Measurements from ENCODE around the gene NR1D2. TPM values are rescaled to one million over a fixed set of nuclear protein-coding genes. Genes with fewer than 3 reads are reported as not detected.

Gene NR1D2
- total RNA-seq, 1 experiment from 2014 or later: 24.0 TPM

DNA sequence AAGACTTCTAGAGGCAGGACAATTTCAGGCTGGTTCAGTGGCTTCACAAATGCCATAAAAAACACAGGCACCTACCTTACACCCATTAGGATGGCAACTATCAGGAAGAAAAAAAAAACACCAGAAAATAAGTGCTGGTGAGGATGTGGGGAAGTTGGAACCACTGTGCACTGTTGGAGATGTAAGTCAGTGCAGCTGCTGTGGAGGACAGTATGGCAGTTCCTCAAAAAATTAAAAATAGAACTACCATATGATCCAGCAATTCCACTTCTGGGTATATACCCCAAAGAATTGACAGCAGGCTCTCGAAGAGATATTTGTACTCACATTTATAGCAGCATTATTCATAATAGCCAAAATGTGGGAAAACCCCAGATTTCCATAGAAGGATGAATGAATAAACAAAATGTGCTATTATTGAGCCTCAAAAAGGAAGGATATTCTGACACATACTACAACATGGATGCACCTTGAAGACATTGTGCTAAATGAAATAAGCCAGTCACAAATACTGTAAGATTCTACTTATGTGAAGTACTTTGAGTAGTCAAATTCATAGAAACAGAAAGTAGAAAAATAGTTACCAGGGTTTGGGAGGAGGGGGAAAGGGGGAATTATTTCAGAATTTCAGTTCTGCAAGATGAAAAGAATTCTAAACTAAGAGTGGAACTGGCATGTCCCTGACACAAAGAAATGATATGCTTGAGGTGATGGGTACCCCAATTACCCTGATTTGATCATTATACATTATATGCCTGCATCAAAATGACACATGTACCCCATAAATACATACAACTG, 40.9 kb downstream of the NR1D2 start:
- Histone ChIP-seq H3K4me1 (ENCODE audit: insufficient read depth, low read length) (no peaks in the 10 kb centered on the region), H3K79me2 (ENCODE audit: insufficient read depth, low read length) (no peaks in the 10 kb centered on the region), H3K9ac (ENCODE audit: extremely low read depth, insufficient read length, low read length) (no peak overlapping the region), H4K20me1 (ENCODE audit: control insufficient read depth, insufficient read depth, insufficient read length) (no peaks in the 10 kb centered on the region), H3T11ph (ENCODE audit: low read length) (no peak overlapping the region), H2BK5ac (ENCODE audit: insufficient read length, low read length) (no peak overlapping the region), H2BK15ac (ENCODE audit: low read depth, low read length) (no peak overlapping the region), H2BK120ac (ENCODE audit: low read depth, low read length, poor library complexity, severe bottlenecking) (no peak overlapping the region), H3K79me1 (ENCODE audit: insufficient read depth, low read depth, low read length, poor library complexity, severe bottlenecking) (no peaks in the 10 kb centered on the region), H2BK12ac (ENCODE audit: insufficient read length, low read depth, low read length) (no peak overlapping the region), H3K18ac (ENCODE audit: insufficient read length, low read depth, low read length) (no peak overlapping the region), H3K4ac (ENCODE audit: low read depth, low read length) (no peak overlapping the region), H3K27me3 (ENCODE audit: insufficient read depth, low read length) (no peaks in the 10 kb centered on the region), H3K9me3 (ENCODE audit: control insufficient read depth, low read depth, low read length) (no peaks in the 10 kb centered on the region), H2BK20ac (ENCODE audit: low read depth, low read length, poor library complexity, severe bottlenecking) (no peak overlapping the region), H3K23ac (ENCODE audit: insufficient read length, low read depth, low read length) (no peak overlapping the region), H2AK5ac (ENCODE audit: insufficient read length, low read length) (no peak overlapping the region), H3K56ac (ENCODE audit: insufficient read length, low read depth, low read length) (no peak overlapping the region), H4K8ac (replicated peaks; ENCODE audit: insufficient read length, low read depth, low read length) (no peak overlapping the region), H3K23me2 (ENCODE audit: insufficient read length, low read depth, low read length, poor library complexity, severe bottlenecking) (no peaks in the 10 kb centered on the region), H3K27ac (ENCODE audit: insufficient read length, low read depth, low read length) (no peak overlapping the region), H4K91ac (ENCODE audit: insufficient read length, low read depth, low read length) (no peak overlapping the region), H2AFZ (ENCODE audit: low read length) (no peak overlapping the region), H3K14ac (ENCODE audit: insufficient read depth, low read length) (no peak overlapping the region), H4K5ac (ENCODE audit: insufficient read length, low read depth, low read length) (no peak overlapping the region), H3K4me2 (ENCODE audit: insufficient read depth, insufficient read length, low read length) (no peak overlapping the region)
- WGBS (ENCODE audit: extremely low coverage, insufficient read length, low lambda C conversion rate): no CpG with 5 or more reads among the region's 1 CpG
- no peaks in the 10 kb centered on the region; the same call in 1 of the 2 replicates for H3K27me3 Mint-ChIP-seq (ENCODE audit: low read depth)
- no peaks in the 10 kb centered on the region for H3K9me3 Mint-ChIP-seq
- H3K36me3 Mint-ChIP-seq (ENCODE audit: insufficient read depth in 1 of 3, low read depth in 3 of 3): peaks cover 0 to 7% (median 5%) of the 10 kb centered on the region in 3 experiments; a peak in 4 of 7 replicates
- no peak overlapping the region for H3K4me3 Mint-ChIP-seq
- TF ChIP-seq, protein P1, sequence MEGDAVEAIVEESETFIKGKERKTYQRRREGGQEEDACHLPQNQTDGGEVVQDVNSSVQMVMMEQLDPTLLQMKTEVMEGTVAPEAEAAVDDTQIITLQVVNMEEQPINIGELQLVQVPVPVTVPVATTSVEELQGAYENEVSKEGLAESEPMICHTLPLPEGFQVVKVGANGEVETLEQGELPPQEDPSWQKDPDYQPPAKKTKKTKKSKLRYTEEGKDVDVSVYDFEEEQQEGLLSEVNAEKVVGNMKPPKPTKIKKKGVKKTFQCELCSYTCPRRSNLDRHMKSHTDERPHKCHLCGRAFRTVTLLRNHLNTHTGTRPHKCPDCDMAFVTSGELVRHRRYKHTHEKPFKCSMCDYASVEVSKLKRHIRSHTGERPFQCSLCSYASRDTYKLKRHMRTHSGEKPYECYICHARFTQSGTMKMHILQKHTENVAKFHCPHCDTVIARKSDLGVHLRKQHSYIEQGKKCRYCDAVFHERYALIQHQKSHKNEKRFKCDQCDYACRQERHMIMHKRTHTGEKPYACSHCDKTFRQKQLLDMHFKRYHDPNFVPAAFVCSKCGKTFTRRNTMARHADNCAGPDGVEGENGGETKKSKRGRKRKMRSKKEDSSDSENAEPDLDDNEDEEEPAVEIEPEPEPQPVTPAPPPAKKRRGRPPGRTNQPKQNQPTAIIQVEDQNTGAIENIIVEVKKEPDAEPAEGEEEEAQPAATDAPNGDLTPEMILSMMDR (conservative IDR thresholded peaks at IDR 0.05): no peak
- H3K4me1 Mint-ChIP-seq: peaks cover 0 to 5% of the 10 kb centered on the region in 2 experiments; a peak in 1 of 4 replicates
- no peak overlapping the region for H3K27ac Mint-ChIP-seq
- no peak for DNase-seq
